CD4-positive, alpha-beta memory T cell (primary cell): ENCODE results near the gene KDM1B. TPM values are rescaled to one million over a fixed set of nuclear protein-coding genes. Genes with fewer than 3 reads are reported as not detected.
"Not testable (repeated sequence)": the region's sequence is repeated elsewhere in the genome, so short reads cannot be mapped to it uniquely, and the experiment has no call there.

Experiments used
- CTCF ChIA-PET: fragments of 350-600 bp; sonication (Branson Sonifier 250); formaldehyde crosslinking; loops from one replicate; lab custom pipeline; 2021; ENCODE audit warnings: inconsistent platforms; ENCODE audit not compliant: partially characterized antibody; lab: Charles Lee
- POLR2A ChIA-PET: fragments of 350-600 bp; sonication (Branson Sonifier 250); formaldehyde crosslinking; loops from one replicate; lab custom pipeline; 2021; ENCODE audit not compliant: partially characterized antibody; lab: Charles Lee
- DNase-seq, 5 donors: peaks; one replicate each; pipeline versions ENCODE4 v3.0.0 to v3.0.0-alpha.2; 2020 to 2022; ENCODE audit warnings: mixed read lengths in 1 of 5
- H3K27ac ChIP-seq: one replicate; pipeline ENCODE4 v1.7.0; 2013; ENCODE audit warnings: low read depth, low read length
- H3K27me3 ChIP-seq: 2 replicates; pipeline ENCODE4 v1.7.0; 2013; ENCODE audit warnings: mild to moderate bottlenecking, low read length, moderate library complexity; ENCODE audit not compliant: insufficient read depth
- H3K36me3 ChIP-seq: 2 replicates; pipeline ENCODE4 v1.7.0; 2013; ENCODE audit warnings: mild to moderate bottlenecking, low read length, moderate library complexity; ENCODE audit not compliant: insufficient read depth
- H3K4me1 ChIP-seq: 2 replicates; pipeline ENCODE4 v1.7.0; 2013; ENCODE audit warnings: mild to moderate bottlenecking, low read length, moderate library complexity; ENCODE audit not compliant: insufficient read depth
- H3K4me3 ChIP-seq, 2 donors: one replicate each; pipeline ENCODE4 v1.7.0; 2013; ENCODE audit warnings: low read length in 2 of 2, mild to moderate bottlenecking in 1 of 2
- H3K9me3 ChIP-seq, 2 donors: one replicate each; pipeline ENCODE4 v1.7.0; 2013; ENCODE audit warnings: low read length in 2 of 2, control low read depth in 1 of 2; ENCODE audit not compliant: control insufficient read depth in 1 of 2
- H3K27ac Mint-ChIP-seq, 7 donors: one replicate each; pipeline ENCODE4 v1.8.0; 2020 to 2021; ENCODE audit warnings: mixed read lengths in 7 of 7, mild to moderate bottlenecking in 6 of 7, inconsistent platforms in 3 of 7, moderate library complexity in 3 of 7
- H3K27me3 Mint-ChIP-seq, 2 donors: one replicate each; pipeline ENCODE4 v1.8.0; 2020 to 2021; ENCODE audit warnings: mixed read lengths in 2 of 2
- H3K36me3 Mint-ChIP-seq, 2 donors: one replicate each; pipeline ENCODE4 v1.8.0; 2020 to 2021; ENCODE audit warnings: mixed read lengths in 2 of 2, inconsistent platforms in 1 of 2, mild to moderate bottlenecking in 1 of 2
- H3K4me1 Mint-ChIP-seq, 4 donors: one replicate each; pipeline ENCODE4 v1.8.0; 2020 to 2021; ENCODE audit warnings: mixed read lengths in 4 of 4, mild to moderate bottlenecking in 1 of 4
- H3K4me3 Mint-ChIP-seq, 8 donors: one replicate each; pipeline ENCODE4 v1.8.0; 2020 to 2021; ENCODE audit warnings: mixed read lengths in 8 of 8, mild to moderate bottlenecking in 7 of 8, moderate library complexity in 6 of 8, inconsistent platforms in 3 of 8
- H3K9me3 Mint-ChIP-seq, 8 donors: one replicate each; pipeline ENCODE4 v1.8.0; 2020 to 2021; ENCODE audit warnings: mixed read lengths in 8 of 8, mild to moderate bottlenecking in 5 of 8, inconsistent platforms in 3 of 8, moderate library complexity in 1 of 8
- intact Hi-C: fragments of 100-400 bp; cut with micrococcal nuclease; formaldehyde crosslinking; loops from one replicate; pipeline ENCODE4 v1.15.1; 2023
- polyA plus RNA-seq, 2 donors: library from polyadenylated mRNA; unstranded; fragments of 300-500 nt; fragmentation: Illumina TruSeq; gene quantifications; one replicate each; pipeline ENCODE4 v1.2.3, GENCODE V29; 2021
- total RNA-seq, 2 experiments: library from RNA; stranded (reverse); gene quantifications; one replicate each; pipeline ENCODE4 v1.2.3, GENCODE V29; 2021

Gene KDM1B
- total and polyA plus RNA-seq, 4 experiments from 2014 or later, result 0.45 to 12.3 (median 6.5) TPM

- peak overlapping the region in 1 of 7 donors; percentile 21 for H3K27ac Mint-ChIP-seq
- intact Hi-C loops, result no loop called here
- peaks cover 24 to 36% of the 10 kb centered on the region in 2 donors for H3K36me3 Mint-ChIP-seq
- Histone ChIP-seq H3K27me3 (no peaks in the 10 kb centered on the region), H3K4me3 (no peak overlapping the region), H3K36me3 (peaks cover 4% of the 10 kb centered on the region), H3K9me3 (no peaks in the 10 kb centered on the region), H3K27ac (no peak overlapping the region), H3K4me1 (peaks cover 10% of the 10 kb centered on the region)
- no peaks in the 10 kb centered on the region for H3K9me3 Mint-ChIP-seq
- peaks cover 6 to 12% (median 10%) of the 10 kb centered on the region in 4 donors for H3K4me1 Mint-ChIP-seq
- POLR2A ChIA-PET, result no interaction called here
- no peaks in the 10 kb centered on the region for H3K27me3 Mint-ChIP-seq
- CTCF ChIA-PET, result no interaction called here
- DNase-seq, result no peak
- no peak overlapping the region for H3K4me3 Mint-ChIP-seq
These were observed 6.8 kb upstream of the KDM1B start for GRCh38 chr6:18148304-18149025.

- H3K4me3 ChIP-seq, POLR2A ChIA-PET, H3K27me3 Mint-ChIP-seq, H3K27me3 ChIP-seq, H3K9me3 Mint-ChIP-seq, intact Hi-C loops, H3K36me3 ChIP-seq, H3K9me3 ChIP-seq, CTCF ChIA-PET, H3K27ac ChIP-seq, DNase-seq, H3K4me3 Mint-ChIP-seq: not testable (repeated sequence)
- H3K36me3 Mint-ChIP-seq, result peaks cover 24 to 32% of the 10 kb centered on the region in 2 donors
- H3K4me1 Mint-ChIP-seq, result peaks cover 18 to 35% (median 25%) of the 10 kb centered on the region in 4 donors
- H3K27ac Mint-ChIP-seq, result peak overlapping the region in 1 of 7 donors; percentile 57
- H3K4me1 ChIP-seq, result peaks cover 26% of the 10 kb centered on the region
These were observed 3.8 kb upstream of the KDM1B start for GRCh38 chr6:18151391-18151790.

GRCh38 chr6:18151801-18152200, 3.4 kb upstream of the KDM1B start:
- ChIA-PET CTCF (no interaction called here), POLR2A (no interaction called here)
- Mint-ChIP-seq H3K9me3 (no peaks in the 10 kb centered on the region), H3K27me3 (no peaks in the 10 kb centered on the region), H3K4me3 (no peak overlapping the region), H3K36me3 (peaks cover 23 to 32% of the 10 kb centered on the region in 2 donors), H3K27ac (no peak overlapping the region), H3K4me1 (peaks cover 18 to 36% (median 26%) of the 10 kb centered on the region in 4 donors)
- Histone ChIP-seq H3K4me1 (peaks cover 29% of the 10 kb centered on the region), H3K9me3 (no peaks in the 10 kb centered on the region), H3K36me3 (peaks cover 4% of the 10 kb centered on the region), H3K4me3 (no peak overlapping the region), H3K27me3 (no peaks in the 10 kb centered on the region), H3K27ac (no peak overlapping the region)
- no peak for DNase-seq
- intact Hi-C loops, result no loop called here

- Histone ChIP-seq H3K27ac (no peak overlapping the region), H3K27me3 (no peaks in the 10 kb centered on the region), H3K4me1 (peaks cover 29% of the 10 kb centered on the region), H3K9me3 (no peaks in the 10 kb centered on the region), H3K4me3 (no peak overlapping the region), H3K36me3 (peaks cover 2% of the 10 kb centered on the region)
- Mint-ChIP-seq H3K27ac (peak overlapping the region in 4 of 7 donors; percentile 14 to 73 (median 68)), H3K4me3 (peak overlapping the region in 2 of 8 donors; percentile 36 to 52), H3K9me3 (no peaks in the 10 kb centered on the region), H3K4me1 (peaks cover 18 to 36% (median 26%) of the 10 kb centered on the region in 4 donors), H3K27me3 (no peaks in the 10 kb centered on the region), H3K36me3 (peaks cover 11 to 19% of the 10 kb centered on the region in 2 donors)
- intact Hi-C loops, result no loop called here
- no peak for DNase-seq
- POLR2A ChIA-PET, result no interaction called here
- CTCF ChIA-PET, result no interaction called here
These were observed 1.9 kb upstream of the KDM1B start for GRCh38 chr6:18153311-18153703.

GRCh38 chr6:18154507-18155149, 594 bp upstream of the KDM1B start, which contains the start of gene TPMT:
TSS of gene TPMT (minus strand) at chr6:18155077. CDS start at chr6:18149127, 5,950 bp downstream.
- H3K27me3 Mint-ChIP-seq, result no peaks in the 10 kb centered on the region
- Histone ChIP-seq H3K27me3 (no peaks in the 10 kb centered on the region), H3K9me3 (no peaks in the 10 kb centered on the region), H3K27ac (peak within 1 kb of the TSS; percentile 83), H3K36me3 (no peaks in the 10 kb centered on the region), H3K4me1 (peaks cover 29% of the 10 kb centered on the region), H3K4me3 (peak within 1 kb of the TSS; percentile 92 to 98)
- H3K36me3 Mint-ChIP-seq, result peaks cover 5 to 11% of the 10 kb centered on the region in 2 donors
- no peak for DNase-seq
- peaks cover 17 to 36% (median 28%) of the 10 kb centered on the region in 4 donors for H3K4me1 Mint-ChIP-seq
- peak within 1 kb of the TSS; percentile 84 to 100 (median 99) for H3K27ac Mint-ChIP-seq
- CTCF ChIA-PET, result interaction anchor here (1.0 kb wide), 1 partner anchor 32 kb away, joined by 3 read pairs; no protein-coding TSS in a partner anchor
- POLR2A ChIA-PET, result interaction anchor here (0.6 to 2.7 kb wide), 9 partner anchors 13 to 554 kb away, joined by 3 to 13 read pairs (median 5); partner anchors contain the start of genes DEK, FAM8A1, NHLRC1 and RNF144B
- H3K4me3 Mint-ChIP-seq, result peak within 1 kb of the TSS; percentile 98 to 99 (median 99)
- H3K9me3 Mint-ChIP-seq, result no peaks in the 10 kb centered on the region
- intact Hi-C loops, result loop anchor here (1.0 to 5.0 kb wide), 5 partner anchors 109 to 1392 kb away; partner anchors contain the start of genes ATXN1, FAM8A1, NUP153 and RNF144B

GRCh38 chr6:18155864-18156421, 721 bp downstream of the KDM1B start:
- H3K4me1 Mint-ChIP-seq, result peaks cover 17 to 36% (median 28%) of the 10 kb centered on the region in 4 donors
- intact Hi-C loops, result loop anchor here (1.0 to 5.0 kb wide), 5 partner anchors 107 to 1394 kb away; partner anchors contain the start of genes ATXN1, FAM8A1, NUP153 and RNF144B
- no peaks in the 10 kb centered on the region for H3K27me3 ChIP-seq
- peaks cover 29% of the 10 kb centered on the region for H3K4me1 ChIP-seq
- no peaks in the 10 kb centered on the region for H3K36me3 ChIP-seq
- peak overlapping the region; percentile 92 to 98 for H3K4me3 ChIP-seq
- H3K4me3 Mint-ChIP-seq, result peak overlapping the region; percentile 88 to 99 (median 99)
- no peaks in the 10 kb centered on the region for H3K9me3 Mint-ChIP-seq
- no peaks in the 10 kb centered on the region for H3K9me3 ChIP-seq
- DNase-seq, result peak in 1 of 5 donors; percentile 70
- H3K27ac ChIP-seq, result peak overlapping the region; percentile 83
- ChIA-PET POLR2A (interaction anchor here (0.9 to 2.7 kb wide), 7 partner anchors 10 to 231 kb away, joined by 3 to 13 read pairs (median 5); partner anchors contain the start of genes DEK, NHLRC1 and RNF144B), CTCF (interaction anchor here (0.8 to 0.9 kb wide), 2 partner anchors 34 to 46 kb away, joined by 3 to 4 read pairs; no protein-coding TSS in a partner anchor)
- no peaks in the 10 kb centered on the region for H3K27me3 Mint-ChIP-seq
- H3K36me3 Mint-ChIP-seq, result peaks cover 7 to 11% of the 10 kb centered on the region in 2 donors
- peak overlapping the region; percentile 84 to 97 (median 94) for H3K27ac Mint-ChIP-seq
